ENCODE measurements around the gene WDR70.

Gene WDR70

GRCh38 chr5:37532976-37533740 lies 154.0 kb downstream of the WDR70 start:
- no peak overlapping the region for H3K4me3 ChIP-seq (ENCODE audit: low read depth, low read length)
- TF ChIP-seq CTCF (IDR thresholded peaks at IDR 0.05; ENCODE audit: low read depth, low read length, missing control alignments): no peak
- DNase-seq (ENCODE audit: low read depth): no peak

GRCh38 chr5:37533851-37534250 lies 154.7 kb downstream of the WDR70 start:
- no peak for TF ChIP-seq CTCF (IDR thresholded peaks at IDR 0.05; ENCODE audit: low read depth, low read length, missing control alignments)
- no peak for DNase-seq (ENCODE audit: low read depth)
- H3K4me3 ChIP-seq (ENCODE audit: low read depth, low read length): no peak overlapping the region

GRCh38 chr5:37539459-37539858 lies 160.3 kb downstream of the WDR70 start:
- no peak for TF ChIP-seq CTCF (IDR thresholded peaks at IDR 0.05; ENCODE audit: low read depth, low read length, missing control alignments)
- H3K4me3 ChIP-seq (ENCODE audit: low read depth, low read length): no peak overlapping the region
- DNase-seq (ENCODE audit: low read depth): no peak

GRCh38 chr5:37543216-37543615 lies 164.1 kb downstream of the WDR70 start:
- TF ChIP-seq CTCF (IDR thresholded peaks at IDR 0.05; ENCODE audit: low read depth, low read length, missing control alignments): no peak
- no peak for DNase-seq (ENCODE audit: low read depth)
- no peak overlapping the region for H3K4me3 ChIP-seq (ENCODE audit: low read depth, low read length)

- no peak overlapping the region for H3K4me3 ChIP-seq (ENCODE audit: low read depth, low read length)
- no peak for TF ChIP-seq CTCF (IDR thresholded peaks at IDR 0.05; ENCODE audit: low read depth, low read length, missing control alignments)
- no peak for DNase-seq (ENCODE audit: low read depth)
These were observed 170.3 kb downstream of the WDR70 start for GRCh38 chr5:37549411-37549810.

GRCh38 chr5:37552161-37552560 lies 173.0 kb downstream of the WDR70 start:
- no peak overlapping the region for H3K4me3 ChIP-seq (ENCODE audit: low read depth, low read length)
- no peak for DNase-seq (ENCODE audit: low read depth)
- no peak for TF ChIP-seq CTCF (IDR thresholded peaks at IDR 0.05; ENCODE audit: low read depth, low read length, missing control alignments)
